ENCODE measurements around the gene SULT1B1.

SULT1B1 gene

DNA sequence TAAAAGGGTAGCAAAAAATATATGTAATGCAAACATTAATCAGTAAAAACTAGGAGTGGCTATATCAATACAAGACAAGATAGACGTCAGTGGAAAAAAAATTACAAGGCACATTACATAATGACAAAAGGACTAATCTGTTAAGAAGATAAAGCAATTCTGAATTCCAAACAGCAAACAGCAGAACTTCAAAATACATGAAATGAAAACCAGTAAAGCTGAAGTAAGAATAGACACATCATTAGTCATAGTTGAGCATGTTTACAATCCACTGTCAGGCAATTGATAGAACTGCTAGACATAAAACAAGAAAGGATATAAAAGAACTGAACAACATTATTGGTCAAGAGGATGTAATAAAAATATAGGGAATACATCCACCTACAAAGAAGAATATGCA lies 12.2 kb downstream of the SULT1B1 start:
- no peak for DNase-seq

GRCh38 chr4:69744157-69744478 lies 16.3 kb downstream of the SULT1B1 start:
- no peak for DNase-seq

DNA sequence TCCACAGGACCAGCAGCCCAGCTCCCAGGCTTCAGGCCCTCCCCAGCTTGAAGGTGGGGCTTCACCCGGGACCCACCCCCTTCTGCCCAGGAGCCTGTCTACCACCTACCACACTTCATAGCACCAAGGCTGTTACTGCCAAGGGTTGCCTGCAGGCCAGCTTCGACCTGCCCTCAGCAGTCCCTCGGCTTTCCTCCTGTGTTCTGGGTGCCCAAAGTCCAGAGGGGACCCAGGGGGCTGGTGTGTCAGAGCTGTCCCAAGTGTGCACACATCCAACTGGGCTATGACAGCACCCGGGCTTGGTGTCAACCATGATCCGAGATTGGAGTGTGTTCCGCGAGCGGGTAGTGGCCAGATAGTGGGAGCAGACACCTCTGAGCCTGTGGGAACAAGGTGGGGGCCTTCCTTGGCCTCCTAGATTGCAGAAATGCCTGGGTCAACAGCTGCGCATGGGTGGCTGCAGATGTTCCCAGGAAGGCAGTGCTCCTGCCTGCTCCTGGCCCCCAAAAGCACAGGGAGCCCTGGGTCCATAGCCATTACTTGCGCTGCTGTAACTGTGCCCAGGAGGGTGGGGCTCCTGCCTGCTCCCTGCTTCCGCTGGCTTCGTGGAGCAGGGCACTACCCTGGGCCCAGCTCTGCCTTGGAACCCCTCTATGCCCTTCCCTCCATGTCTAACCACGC lies 16.8 kb downstream of the SULT1B1 start:
- DNase-seq: no peak

DNA sequence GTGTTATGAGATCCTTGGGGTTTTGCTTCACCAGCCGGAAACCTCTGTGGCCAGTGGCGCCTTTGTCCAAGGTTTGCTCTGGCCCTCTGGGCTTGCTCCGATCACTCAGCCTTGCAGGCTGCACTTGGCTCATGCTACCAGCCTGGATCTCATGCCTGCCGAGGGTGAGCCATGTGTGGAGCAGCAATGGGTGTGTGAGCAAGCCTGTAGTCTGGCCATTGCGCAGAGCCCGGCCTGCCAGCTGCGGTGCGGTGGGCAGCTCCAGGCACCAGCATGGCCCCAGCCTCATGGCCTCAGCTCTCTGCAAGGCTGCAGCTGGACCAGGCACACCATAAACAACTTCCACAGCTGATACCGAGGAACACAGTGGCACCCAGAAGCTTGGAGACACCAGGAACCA lies 17.8 kb downstream of the SULT1B1 start:
- DNase-seq: no peak

DNA sequence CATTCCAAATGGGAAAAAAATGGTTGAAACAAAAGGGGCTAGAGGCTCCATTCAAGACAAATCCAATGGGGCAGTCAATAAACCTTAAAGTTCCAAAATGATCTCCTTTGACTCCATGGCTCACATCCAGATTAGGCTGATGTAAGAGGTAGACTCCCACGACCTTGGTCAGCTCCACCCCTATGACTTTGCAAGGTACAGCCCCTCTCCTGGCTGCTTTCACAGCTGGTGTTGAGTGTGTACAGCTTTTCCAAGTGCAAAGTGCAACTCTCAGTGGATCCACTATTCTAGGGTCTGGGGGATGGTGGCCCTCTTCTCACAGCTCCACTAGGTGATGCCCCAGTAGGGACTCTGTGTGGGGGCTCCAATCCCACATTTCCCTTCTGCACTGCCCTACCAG lies 21.5 kb downstream of the SULT1B1 start:
- DNase-seq: no peak

DNA sequence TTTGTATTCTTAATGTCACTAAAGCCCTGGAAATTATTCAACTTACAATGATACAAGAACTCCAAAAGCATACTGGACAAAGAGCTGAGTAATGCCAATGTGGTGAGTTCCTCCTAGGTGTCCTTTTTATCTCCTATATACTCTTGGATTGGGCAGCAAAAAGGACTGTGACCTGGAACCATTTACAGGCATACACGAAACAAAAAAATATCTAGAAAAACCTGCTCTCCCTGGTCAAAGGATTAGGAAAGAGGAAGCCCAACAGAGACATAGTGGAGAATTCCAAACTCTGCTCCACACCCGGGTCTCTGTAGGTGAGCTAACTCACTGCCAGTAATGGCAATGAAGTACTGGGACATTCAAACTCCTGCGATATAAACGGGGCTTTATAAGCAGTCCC lies 25.3 kb downstream of the SULT1B1 start:
- DNase-seq: no peak

DNA sequence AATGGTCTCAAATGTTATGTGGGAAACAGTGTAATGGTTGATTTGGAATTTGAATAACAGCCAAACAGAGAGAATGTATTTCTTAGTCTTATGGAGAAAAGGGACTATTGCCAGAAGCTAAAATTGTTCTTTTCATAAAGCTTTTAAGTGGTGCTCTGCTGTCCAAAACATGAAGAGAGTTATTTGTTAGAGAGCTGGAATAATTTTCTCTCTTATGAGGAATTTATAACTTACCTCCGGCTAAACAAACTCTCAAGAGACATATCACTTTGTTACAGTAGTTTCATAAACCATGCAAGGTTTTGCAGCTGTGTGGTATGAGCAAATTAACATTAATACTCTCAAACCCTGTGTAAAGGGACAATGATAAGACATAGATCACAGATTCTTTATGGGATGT lies 28.6 kb downstream of the SULT1B1 start:
- no peak for DNase-seq

DNA sequence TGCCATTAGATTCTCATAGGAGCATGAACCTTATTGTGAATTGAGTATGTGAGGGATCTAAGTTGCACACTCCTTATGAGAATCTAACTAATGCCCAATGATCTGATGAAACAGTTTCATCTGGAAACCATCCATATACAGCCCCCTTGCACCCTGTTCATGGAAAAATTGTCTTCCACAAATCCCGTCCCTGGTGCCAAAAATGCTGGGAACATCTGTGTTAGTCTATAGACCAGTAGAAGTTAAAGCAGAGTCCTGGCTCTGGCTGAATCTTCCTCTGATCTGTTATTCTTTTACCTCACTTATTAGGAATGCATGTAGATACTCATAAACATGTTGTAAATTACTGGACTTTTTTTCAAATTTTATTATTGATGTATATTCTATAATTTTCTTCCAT lies 29.2 kb downstream of the SULT1B1 start:
- DNase-seq: no peak

GRCh38 chr4:69730002-69730401 lies 30.4 kb downstream of the SULT1B1 start:
- DNase-seq: no peak

- no peak for DNase-seq
Measured at GRCh38 chr4:69727926-69728325, 32.5 kb downstream of the SULT1B1 start.

GRCh38 chr4:69727426-69727825 lies 33.0 kb downstream of the SULT1B1 start:
- DNase-seq: no peak

- no peak for DNase-seq
Measured at GRCh38 chr4:69726971-69727370, 33.4 kb downstream of the SULT1B1 start.

GRCh38 chr4:69718396-69719271 lies 41.8 kb downstream of the SULT1B1 start:
- DNase-seq: no peak

- DNase-seq: no peak
Measured at GRCh38 chr4:69717778-69718177, 42.6 kb downstream of the SULT1B1 start.

DNA sequence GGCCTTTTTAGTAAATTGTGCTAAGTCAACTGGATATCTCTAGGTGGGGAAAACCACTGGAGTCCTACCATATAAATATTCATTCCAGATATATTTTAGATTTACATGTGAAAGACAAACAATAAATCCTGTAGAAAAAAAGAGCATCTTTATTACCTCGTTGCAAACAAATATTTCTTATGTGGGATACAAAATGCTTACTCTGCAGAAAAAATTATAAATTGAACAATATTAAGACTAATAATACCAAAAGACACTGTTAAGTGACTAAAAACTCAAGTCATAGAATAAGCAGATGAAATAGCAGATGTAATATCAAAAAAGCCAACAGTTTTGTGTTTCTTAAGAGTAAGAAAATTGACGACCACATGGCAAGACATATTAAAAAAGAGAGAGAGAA lies 43.8 kb downstream of the SULT1B1 start:
- DNase-seq: no peak

DNA sequence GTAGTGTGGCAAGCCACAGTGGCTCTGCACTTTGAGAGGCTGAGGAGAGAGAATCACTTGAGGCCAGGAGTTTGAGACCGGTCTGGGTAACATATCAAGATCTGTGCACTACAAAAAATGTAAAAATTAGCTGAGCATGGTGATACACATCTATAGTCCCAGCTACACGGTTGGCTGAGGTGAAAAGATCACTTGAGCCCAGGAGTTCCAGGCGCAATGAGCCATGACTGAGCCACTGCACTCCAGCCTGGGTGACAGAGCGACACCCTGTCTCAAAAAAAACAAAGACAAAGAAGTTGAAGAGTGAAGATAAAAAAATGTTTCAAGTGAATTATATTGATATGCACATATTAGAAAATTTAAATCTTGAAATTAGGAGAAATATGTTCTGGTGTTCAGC lies 46.3 kb downstream of the SULT1B1 start:
- DNase-seq: no peak

DNA sequence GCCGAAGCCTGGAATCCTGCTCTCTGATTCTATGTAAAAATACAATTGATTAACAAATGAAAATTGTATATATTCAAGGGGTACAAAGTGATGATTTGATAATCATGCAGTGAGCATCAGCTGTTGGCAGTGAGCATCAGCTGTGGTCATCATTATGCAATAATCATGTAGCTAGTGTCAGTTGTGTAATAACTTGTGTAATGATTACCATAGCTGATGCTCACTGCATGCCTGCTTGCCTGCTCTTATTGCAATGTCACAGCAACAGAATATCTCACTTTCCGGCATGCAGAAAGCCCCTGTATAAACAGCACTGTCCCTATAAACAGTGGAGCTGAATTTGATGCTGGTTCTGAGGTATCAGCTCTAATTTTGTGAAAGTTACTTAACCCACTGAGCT lies 46.8 kb downstream of the SULT1B1 start:
- no peak for DNase-seq

GRCh38 chr4:69710580-69710979 lies 49.8 kb downstream of the SULT1B1 start:
- DNase-seq: no peak

DNA sequence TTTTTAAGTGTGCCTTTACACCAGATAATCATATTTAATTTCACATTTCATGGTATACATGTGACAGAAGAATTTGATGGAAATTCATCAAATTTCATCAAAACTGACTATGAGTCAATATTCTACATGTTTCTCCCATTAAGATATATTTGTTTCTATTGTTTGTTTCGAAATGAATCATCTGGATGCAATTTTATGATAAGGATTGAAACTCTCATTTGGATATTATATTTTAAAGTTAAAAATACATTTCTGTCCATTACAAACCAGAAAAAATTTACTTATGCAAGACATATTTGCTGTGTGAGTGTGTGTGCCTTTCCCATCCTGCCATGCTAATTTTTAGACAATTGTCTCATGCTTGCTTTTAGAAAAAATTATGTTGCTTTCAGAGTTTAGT lies 52.2 kb downstream of the SULT1B1 start:
- DNase-seq: no peak

DNA sequence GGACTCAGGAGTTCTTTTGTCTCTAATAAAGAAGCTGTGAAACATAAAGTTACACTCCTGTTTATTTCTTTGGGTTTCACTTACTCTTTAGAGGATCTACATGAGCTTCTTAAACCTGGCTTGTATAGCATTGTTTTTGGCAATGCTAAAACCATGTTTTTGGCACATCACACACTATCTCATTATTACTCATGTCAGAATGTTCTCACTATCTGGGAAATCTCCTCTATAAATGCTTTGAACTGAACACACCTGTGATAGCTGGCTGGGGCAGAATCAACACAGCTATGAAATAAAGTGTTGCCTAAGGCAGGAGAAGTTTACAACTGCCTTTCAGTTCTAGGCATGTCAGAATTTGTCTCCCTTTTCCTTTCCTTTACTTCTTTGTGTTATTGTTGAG lies 52.6 kb downstream of the SULT1B1 start:
- DNase-seq: peak in 1 of 2 experiments; percentile 7

GRCh38 chr4:69702201-69702600 lies 58.2 kb downstream of the SULT1B1 start:
- DNase-seq: no peak

- no peak for DNase-seq
Measured at GRCh38 chr4:69701696-69702095, 58.7 kb downstream of the SULT1B1 start.

DNA sequence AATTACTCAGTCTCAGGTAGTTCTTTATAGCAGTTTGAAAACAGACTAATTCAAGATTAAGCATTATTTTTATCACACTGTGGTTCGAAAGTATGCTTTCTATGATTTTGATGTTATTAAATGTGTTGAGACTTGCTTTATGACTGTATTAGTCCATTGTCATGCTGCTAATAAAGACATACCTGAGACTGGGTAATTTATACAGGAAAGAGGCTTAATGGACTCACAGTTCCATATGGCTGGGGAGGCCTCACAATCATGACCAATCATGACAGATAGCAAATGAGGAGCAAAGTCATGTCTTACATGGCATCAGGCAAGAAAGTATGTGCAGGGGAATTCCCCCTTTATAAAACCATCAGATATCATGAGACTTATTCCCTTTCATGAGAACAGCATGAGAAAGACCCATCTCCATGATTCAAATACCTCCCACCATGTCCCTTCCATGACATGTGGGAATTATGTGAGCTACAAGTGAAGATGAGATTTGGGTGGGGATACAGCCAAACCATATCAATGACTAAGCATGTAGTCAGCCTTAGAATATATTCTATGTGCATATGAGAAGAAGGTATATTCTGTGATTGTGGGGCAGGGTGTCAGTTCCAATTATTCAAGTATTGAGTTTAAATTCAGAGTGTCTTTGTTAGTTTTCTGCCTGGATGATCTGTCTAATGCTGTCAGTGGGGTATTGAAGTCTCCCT lies 62.7 kb downstream of the SULT1B1 start:
- no peak for DNase-seq

DNA sequence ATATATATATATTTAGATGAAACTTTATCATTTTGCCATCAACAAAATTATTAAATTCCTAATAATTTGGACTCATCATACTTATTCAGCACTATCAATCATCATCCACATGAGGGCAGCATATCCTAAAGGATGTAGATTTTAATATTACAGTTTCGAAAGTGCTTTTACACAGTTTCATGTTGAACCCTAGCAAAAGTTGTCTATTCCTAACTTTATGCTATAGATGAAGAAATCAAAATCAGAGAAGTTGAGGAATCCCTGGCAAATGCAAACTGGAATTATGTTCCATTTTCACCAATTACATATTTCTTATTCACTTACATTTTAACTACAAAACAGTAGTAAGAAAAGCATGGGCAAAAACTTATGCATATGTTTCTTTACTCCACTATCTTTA lies 70.8 kb downstream of the SULT1B1 start:
- peak in 1 of 2 experiments; percentile 23 for DNase-seq
